GM12892 (cell line): ENCODE results near the gene HMCN2.

Experiments used
- POLR2A ChIP-seq: IDR thresholded peaks from 2 replicates; pipeline ENCODE4 v1.6.1; 2011; ENCODE audit warnings: low read depth, low read length, control low read depth
- POLR2AphosphoS5 ChIP-seq: IDR thresholded peaks from 2 replicates; pipeline ENCODE4 v1.6.1; 2011; ENCODE audit warnings: low read depth, low read length, control low read depth
- TAF1 ChIP-seq: IDR thresholded peaks from 2 replicates; pipeline ENCODE4 v1.6.1; 2011; ENCODE audit warnings: low read depth, mild to moderate bottlenecking, control low read depth, low read length, borderline replicate concordance

- TF ChIP-seq POLR2A: no peak
- no peak for TF ChIP-seq POLR2AphosphoS5
- TF ChIP-seq TAF1: no peak
These were observed 143.7 kb downstream of the HMCN2 start for GRCh38 chr9:130409246-130409645.
